HG03039 (cell line): ENCODE data around the gene SLC24A2.
"Not testable (repeated sequence)": the region's sequence is repeated elsewhere in the genome, so short reads cannot be mapped to it uniquely, and the experiment has no call there.

Experiments
- ATAC-seq: cut with Tn5 transposase; IDR thresholded peaks from one replicate; pipeline ENCODE4 v1.9.1; 2021; ENCODE audit warnings: mild to moderate bottlenecking, moderate library complexity; ENCODE audit not compliant: unreplicated experiment

The SLC24A2 gene

DNA sequence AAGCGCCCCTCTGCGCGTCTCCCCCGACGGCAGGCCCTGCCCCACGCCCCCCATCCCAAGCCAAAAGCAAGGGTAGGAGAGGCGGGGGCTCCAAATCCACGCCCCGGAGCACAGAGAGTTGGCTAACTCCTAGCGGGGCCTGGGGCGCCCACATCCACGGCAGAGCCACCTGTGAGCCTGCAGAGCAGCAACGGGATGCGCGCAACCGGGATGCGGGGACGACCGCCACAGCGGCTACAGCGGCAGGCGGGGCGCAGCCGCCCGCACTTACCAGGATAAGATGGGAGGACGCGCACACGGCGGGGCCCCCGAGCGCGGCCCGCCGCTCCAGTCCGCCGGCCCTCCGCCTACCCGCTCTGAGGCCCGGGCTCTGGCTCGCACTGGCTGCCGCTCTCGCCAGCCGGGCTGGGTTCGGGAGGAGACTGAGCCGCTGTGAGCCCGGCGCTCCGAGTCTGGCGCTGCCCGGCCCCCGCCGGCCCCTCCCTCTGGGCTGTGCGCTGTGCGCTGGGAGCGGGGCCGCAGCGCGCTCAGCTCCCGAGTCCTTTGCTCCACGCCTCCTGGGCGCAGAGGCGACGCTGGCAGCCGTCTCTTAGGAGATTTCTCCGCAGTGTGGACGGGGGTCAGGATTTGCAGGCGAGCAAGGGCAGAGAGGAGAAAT, at the start of gene SLC24A2:
SLC24A2 (minus strand) TSS at position 424 of the 658 bp plus-strand sequence.
- no peak for ATAC-seq

GRCh38 chr9:19833331-19833730, 44.5 kb upstream of the SLC24A2 start:
- ATAC-seq: not testable (repeated sequence)

GRCh38 chr9:19830796-19831195, 42.0 kb upstream of the SLC24A2 start:
- ATAC-seq: no peak

GRCh38 chr9:19828576-19829109, 39.8 kb upstream of the SLC24A2 start:
- no peak for ATAC-seq

GRCh38 chr9:19816769-19817168, 27.9 kb upstream of the SLC24A2 start:
- no peak for ATAC-seq

DNA sequence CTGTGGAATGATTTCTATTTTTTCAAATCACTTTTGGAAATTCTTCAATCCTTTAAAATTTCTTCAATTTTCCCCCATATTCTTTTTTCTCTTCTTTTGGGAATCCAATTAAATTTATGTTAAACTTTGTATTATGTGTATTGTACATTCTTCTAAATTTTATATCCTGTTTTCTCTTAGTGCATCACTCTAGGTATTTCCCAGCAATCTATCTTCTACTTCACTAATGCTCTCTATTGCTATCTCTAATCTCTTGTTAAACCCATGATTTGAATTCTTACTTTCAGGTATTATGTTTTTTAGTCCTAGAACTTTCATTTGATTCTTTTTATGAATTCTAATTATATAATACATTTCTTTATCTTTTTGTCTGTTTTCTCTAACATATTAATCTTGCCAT, 23.4 kb upstream of the SLC24A2 start:
- ATAC-seq: no peak

GRCh38 chr9:19809422-19810269, 20.8 kb upstream of the SLC24A2 start:
- no peak for ATAC-seq

DNA sequence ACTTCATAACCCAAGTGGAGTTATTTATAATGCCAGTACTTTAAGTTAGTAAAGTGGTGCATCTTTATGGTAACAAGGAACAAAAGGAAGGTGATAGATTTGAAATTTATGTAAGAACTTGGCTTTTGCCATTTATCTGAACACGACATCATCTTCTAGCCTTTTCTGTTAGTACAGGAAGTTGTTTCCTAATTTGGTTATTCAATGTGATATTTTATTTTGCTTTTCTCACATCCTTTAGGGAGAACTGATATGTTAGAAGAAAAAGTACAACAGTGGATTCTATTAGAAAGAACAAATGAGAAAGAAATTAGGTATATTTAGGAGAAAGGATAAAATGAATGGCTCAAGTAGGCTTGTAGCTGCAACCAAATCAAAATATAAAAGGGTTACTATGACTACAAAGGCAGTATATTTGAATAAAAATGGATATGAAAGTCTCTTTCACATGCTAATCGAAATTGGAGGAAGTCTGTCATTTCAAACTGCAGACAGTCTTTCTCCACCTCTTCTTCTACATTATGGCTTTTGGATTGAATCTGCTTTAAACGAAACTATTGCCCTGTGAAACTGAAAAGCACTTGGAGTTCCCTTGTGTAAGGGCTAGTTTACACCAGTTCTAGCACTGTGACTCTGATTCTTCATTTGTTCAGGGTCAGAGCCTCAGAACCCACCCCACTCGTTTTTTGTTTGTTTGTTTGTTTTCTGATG, 18.5 kb upstream of the SLC24A2 start:
- no peak for ATAC-seq

- ATAC-seq: no peak
These were observed 15.6 kb upstream of the SLC24A2 start for GRCh38 chr9:19804431-19804830.

GRCh38 chr9:19800884-19801283, 12.0 kb upstream of the SLC24A2 start:
- ATAC-seq: no peak

DNA sequence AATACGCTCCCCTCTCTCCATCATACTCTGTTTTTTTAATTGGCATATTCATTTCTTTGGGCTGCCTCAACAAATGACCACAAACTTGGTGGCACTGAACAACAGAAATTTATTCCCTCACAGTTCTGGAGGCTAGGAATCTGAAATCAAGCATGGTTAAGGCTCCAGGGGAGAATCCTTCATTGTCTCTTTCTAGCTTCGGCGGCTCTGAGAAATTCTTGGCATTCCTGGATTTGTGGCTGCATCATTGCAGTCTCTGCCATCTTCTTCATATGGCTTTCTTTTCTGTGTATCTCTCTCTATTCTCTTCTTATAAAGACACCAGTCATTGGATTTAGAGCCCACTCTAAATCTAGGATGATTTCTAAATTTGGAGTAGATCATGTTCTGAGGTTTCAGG, 10.9 kb upstream of the SLC24A2 start:
- ATAC-seq: no peak

- no peak for ATAC-seq
These were observed 685 bp downstream of the SLC24A2 start for GRCh38 chr9:19788152-19788551.

DNA sequence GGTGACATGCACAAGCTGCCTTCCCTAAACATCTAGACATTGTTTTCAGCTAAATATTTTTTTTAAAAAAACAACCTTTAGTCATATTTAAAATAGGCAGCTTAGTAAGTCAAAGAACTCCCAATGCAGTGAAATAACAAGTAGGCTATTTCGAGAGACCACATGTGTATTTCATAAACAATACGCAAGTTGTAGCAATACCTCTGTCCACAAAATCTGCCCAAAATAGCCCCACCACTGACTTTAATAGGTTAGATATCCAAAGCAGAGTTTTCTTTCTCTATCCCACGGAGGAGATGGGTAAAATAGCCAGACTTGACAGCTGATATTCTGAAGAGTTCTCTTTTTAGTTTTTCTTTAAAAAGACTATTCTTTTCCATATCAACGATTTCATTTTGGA, 1.2 kb downstream of the SLC24A2 start:
- no peak for ATAC-seq

DNA sequence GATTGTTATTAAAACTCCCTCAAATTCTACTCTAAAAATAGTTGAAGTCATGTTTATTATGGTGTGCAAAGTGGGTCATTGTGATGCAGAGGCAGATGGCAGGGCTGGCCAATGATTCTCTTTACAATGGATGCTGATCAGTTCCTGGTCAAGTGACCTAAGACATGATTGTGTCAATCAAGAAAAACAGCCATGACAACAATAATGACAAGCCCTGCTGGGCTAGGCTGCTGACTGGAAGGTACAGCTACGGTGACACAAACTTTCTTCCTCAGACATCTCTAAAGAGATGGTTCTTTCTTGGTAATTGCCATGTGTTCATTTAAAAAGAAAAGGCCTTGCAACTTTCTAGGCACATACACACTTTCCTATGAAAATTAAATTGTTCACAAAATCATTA, 3.6 kb downstream of the SLC24A2 start:
- no peak for ATAC-seq

DNA sequence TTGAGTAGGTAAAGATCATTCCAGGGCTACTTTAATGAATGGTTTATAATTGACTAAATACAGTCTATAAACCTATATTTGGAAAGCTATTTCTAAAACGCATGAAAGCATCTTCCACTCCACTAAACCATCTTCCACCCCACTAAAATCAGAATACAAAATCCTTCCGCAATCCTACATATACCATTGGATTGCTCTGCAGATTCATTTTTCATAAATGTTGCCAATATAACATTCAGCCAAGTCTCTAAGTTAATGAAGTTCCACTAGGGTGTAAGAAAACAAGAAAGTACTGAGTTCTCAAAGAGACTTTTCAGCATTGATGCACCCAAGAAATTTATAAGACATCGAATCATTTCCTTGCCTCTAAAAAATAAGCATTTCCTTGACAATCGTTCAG, 4.7 kb downstream of the SLC24A2 start:
- no peak for ATAC-seq

DNA sequence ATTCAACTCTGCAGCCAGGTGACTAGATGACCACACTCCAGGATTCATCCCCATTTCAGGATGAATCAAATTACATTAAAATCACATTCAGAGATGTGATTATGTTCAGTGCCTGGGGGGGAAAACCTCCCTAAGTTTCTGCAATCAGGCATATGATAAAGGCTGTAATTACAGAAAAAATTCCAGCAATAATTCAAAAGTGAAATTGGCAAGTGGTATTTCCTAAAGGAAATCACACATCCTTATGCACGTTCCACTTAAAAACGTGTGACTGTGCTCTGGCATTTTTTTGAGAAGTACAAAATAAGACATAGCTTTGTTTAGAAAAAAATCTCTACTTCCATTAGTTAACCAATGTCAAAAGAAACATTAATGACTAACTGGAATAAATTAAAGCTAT, 5.3 kb downstream of the SLC24A2 start:
- ATAC-seq: no peak

- ATAC-seq: no peak
These were observed 6.8 kb downstream of the SLC24A2 start for GRCh38 chr9:19782005-19782404.

GRCh38 chr9:19781240-19781639, 7.6 kb downstream of the SLC24A2 start:
- ATAC-seq: no peak

DNA sequence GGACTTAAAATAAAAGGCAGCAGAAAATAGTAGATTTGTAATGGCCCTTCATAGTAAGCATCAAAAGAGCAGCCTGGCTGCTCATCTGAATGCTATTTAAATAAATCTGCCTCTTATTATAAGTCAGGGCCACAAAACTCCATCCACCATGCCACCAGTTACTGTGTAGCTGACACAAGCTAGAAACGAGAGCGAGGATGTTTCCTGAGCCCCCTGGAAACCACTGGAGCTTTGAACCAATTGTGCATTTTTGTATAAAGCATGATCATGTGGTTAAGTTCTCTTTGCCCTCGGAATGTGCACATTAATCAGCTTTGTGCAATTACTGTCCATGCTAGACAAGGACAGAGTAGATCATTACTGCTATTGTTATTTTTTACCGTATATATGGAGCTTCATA, 17.4 kb downstream of the SLC24A2 start:
- no peak for ATAC-seq

GRCh38 chr9:19770973-19771372, 17.9 kb downstream of the SLC24A2 start:
- no peak for ATAC-seq

- no peak for ATAC-seq
These were observed 19.6 kb downstream of the SLC24A2 start for GRCh38 chr9:19769213-19769612.
